IPS DF 6.9 (cell line): ENCODE data around the gene KCNG4.
"Not testable (repeated sequence)": the region's sequence is repeated elsewhere in the genome, so short reads cannot be mapped to it uniquely, and the experiment has no call there.

Experiments
- DNase-seq: peaks from one replicate; pipeline ENCODE4 v3.0.0-alpha.2; 2013; ENCODE audit warnings: low read depth, low spot score
- H3K27ac ChIP-seq: one replicate; pipeline ENCODE4 v1.5.1; 2013; ENCODE audit warnings: low read length, control low read depth
- H3K27me3 ChIP-seq: 2 replicates; pipeline ENCODE4 v1.6.1; 2013; ENCODE audit warnings: mild to moderate bottlenecking, low read length; ENCODE audit not compliant: control insufficient read depth, insufficient read depth
- H3K36me3 ChIP-seq: 2 replicates; pipeline ENCODE4 v1.6.1; 2013; ENCODE audit warnings: low read length; ENCODE audit not compliant: control insufficient read depth, insufficient read depth
- H3K4me1 ChIP-seq: 2 replicates; pipeline ENCODE4 v1.6.1; 2013; ENCODE audit warnings: low read length; ENCODE audit not compliant: control insufficient read depth, insufficient read depth
- H3K4me3 ChIP-seq: 2 replicates; pipeline ENCODE4 v1.5.1; 2013; ENCODE audit warnings: mild to moderate bottlenecking, low read length
- H3K9me3 ChIP-seq: 2 replicates; pipeline ENCODE4 v1.6.1; 2013; ENCODE audit warnings: low read length, inconsistent platforms; ENCODE audit not compliant: control insufficient read depth, insufficient read depth
- WGBS: extraction: QIAGEN DNeasy Blood & Tissue Kit; methylation state at CpG from one replicate; pipeline ENCODE4 v1.1.7; 2013; ENCODE audit warnings: mixed read lengths, missing lambda C conversion rate; ENCODE audit not compliant: insufficient read length, insufficient coverage; 5-methylcytosine and 5-hydroxymethylcytosine counted together

The KCNG4 gene

GRCh38 chr16:84225571-84225970 lies 14.2 kb downstream of the KCNG4 start:
- no peaks in the 10 kb centered on the region for H3K36me3 ChIP-seq
- no peaks in the 10 kb centered on the region for H3K27me3 ChIP-seq
- no CpG with 5 or more reads among the region's 7 CpGs for WGBS

DNA sequence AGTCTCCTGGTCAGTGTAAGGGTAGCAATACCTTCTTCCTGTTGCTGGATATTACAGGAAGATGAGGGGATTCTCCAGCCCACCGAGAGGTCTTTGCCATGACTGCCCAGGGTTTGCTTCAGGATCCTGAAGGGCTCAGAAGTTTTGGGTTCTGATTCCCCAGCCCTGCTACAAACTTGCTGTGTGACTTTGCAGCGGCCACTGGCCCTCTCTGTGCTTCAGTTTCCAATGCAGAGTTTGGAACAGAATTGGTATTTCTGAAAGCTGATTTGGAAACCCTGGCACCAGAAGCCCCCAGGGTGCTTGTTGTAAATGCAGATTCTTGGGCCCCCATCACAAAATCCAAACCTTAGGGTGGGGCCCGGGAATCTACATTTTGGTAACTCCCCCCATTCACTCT lies 14.7 kb downstream of the KCNG4 start:
- WGBS, result no CpG with 5 or more reads among the region's 3 CpGs
- H3K4me1 ChIP-seq, result peaks cover 5% of the 10 kb centered on the region; the same call in 1 of the 2 replicates
- H3K4me3 ChIP-seq, result no peak overlapping the region
- no peaks in the 10 kb centered on the region for H3K9me3 ChIP-seq
- H3K36me3 ChIP-seq, result no peaks in the 10 kb centered on the region
- no peak for DNase-seq
- H3K27ac ChIP-seq, result no peak overlapping the region
- no peaks in the 10 kb centered on the region for H3K27me3 ChIP-seq

More at GRCh38 chr16:84225571-84225970, 14.2 kb downstream of the KCNG4 start:
- DNase-seq, result no peak
- no peak overlapping the region for H3K27ac ChIP-seq
- H3K4me3 ChIP-seq, result no peak overlapping the region; the same call in 1 of the 2 replicates
- H3K9me3 ChIP-seq, result no peaks in the 10 kb centered on the region
- H3K4me1 ChIP-seq, result peaks cover 5% of the 10 kb centered on the region; the same call in 1 of the 2 replicates

GRCh38 chr16:84224554-84224953 lies 15.3 kb downstream of the KCNG4 start:
- no peaks in the 10 kb centered on the region for H3K36me3 ChIP-seq
- no peak overlapping the region for H3K4me3 ChIP-seq
- no peaks in the 10 kb centered on the region for H3K9me3 ChIP-seq
- no peak for DNase-seq
- no peaks in the 10 kb centered on the region for H3K27me3 ChIP-seq
- no peak overlapping the region for H3K27ac ChIP-seq
- peaks cover 5% of the 10 kb centered on the region; the same call in 1 of the 2 replicates for H3K4me1 ChIP-seq
- no CpG with 5 or more reads among the region's 3 CpGs for WGBS

DNA sequence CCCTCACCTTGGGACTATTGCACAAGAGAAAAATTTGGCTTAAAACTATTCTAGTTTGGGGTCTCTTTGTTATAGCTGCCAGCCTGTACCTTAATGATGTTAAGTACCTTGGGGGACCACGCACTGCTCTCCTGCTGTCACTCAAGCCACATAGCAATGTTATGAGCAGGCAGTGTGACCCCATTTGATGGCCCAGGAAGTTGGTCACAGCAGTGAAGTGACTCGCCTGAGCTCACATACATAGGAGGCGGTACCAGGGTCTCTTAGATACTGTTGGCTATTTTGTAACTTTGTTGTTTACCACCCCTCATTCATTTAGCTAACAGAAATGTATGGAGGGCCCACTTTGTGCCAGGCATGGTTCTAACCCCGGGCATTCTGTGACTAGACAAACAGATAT lies 16.4 kb downstream of the KCNG4 start:
- no CpG with 5 or more reads among the region's 4 CpGs for WGBS
- Histone ChIP-seq H3K27ac (no peak overlapping the region), H3K9me3 (no peaks in the 10 kb centered on the region), H3K36me3 (no peaks in the 10 kb centered on the region), H3K27me3 (no peaks in the 10 kb centered on the region), H3K4me3 (no peak overlapping the region), H3K4me1 (peaks cover 3% of the 10 kb centered on the region; the same call in 1 of the 2 replicates)
- no peak for DNase-seq

- H3K27ac ChIP-seq, result no peak overlapping the region
- WGBS, result no CpG with 5 or more reads among the region's 1 CpG
- H3K36me3 ChIP-seq, result no peaks in the 10 kb centered on the region
- H3K27me3 ChIP-seq, result no peaks in the 10 kb centered on the region
- H3K4me1 ChIP-seq, result no peaks in the 10 kb centered on the region; the same call in 1 of the 2 replicates
- no peak for DNase-seq
- no peak overlapping the region for H3K4me3 ChIP-seq
- H3K9me3 ChIP-seq, result no peaks in the 10 kb centered on the region
Measured at GRCh38 chr16:84220851-84221250, 19.0 kb downstream of the KCNG4 start.

GRCh38 chr16:84218956-84219355 lies 20.9 kb downstream of the KCNG4 start:
- H3K4me3 ChIP-seq, result no peak overlapping the region
- no peaks in the 10 kb centered on the region for H3K27me3 ChIP-seq
- H3K36me3 ChIP-seq, result no peaks in the 10 kb centered on the region
- WGBS, result no CpG with 5 or more reads among the region's 6 CpGs
- H3K27ac ChIP-seq, result no peak overlapping the region
- H3K9me3 ChIP-seq, result no peaks in the 10 kb centered on the region
- H3K4me1 ChIP-seq, result no peaks in the 10 kb centered on the region
- no peak for DNase-seq

- H3K4me3 ChIP-seq, result no peak overlapping the region
- no CpG with 5 or more reads among the region's 17 CpGs for WGBS
- DNase-seq, result no peak
- H3K27ac ChIP-seq, result no peak overlapping the region
- no peaks in the 10 kb centered on the region for H3K9me3 ChIP-seq
- H3K27me3 ChIP-seq, result no peaks in the 10 kb centered on the region
- no peaks in the 10 kb centered on the region for H3K36me3 ChIP-seq
- no peaks in the 10 kb centered on the region for H3K4me1 ChIP-seq
Measured at GRCh38 chr16:84218176-84218823, 21.5 kb downstream of the KCNG4 start.

DNA sequence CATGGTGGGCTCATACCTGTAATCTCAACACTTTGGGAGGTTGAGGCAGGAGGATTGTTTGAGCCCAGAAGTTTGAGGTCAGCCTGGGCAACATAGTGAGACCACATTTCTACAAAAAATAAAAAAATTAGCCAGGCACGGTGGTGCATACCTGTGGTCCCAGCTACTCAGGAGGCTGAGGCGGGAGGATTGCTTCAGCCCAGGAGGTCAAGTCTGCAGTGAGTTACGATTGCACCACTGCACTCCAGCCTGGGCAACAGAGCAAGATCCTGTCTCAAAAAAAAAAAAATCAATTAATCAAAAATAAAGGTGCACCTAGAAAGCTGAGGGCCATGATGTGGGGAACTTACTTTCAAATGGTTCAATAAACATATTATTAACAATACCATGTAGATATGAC lies 23.7 kb downstream of the KCNG4 start:
- not testable (repeated sequence) for H3K27ac ChIP-seq, H3K27me3 ChIP-seq, H3K4me3 ChIP-seq, H3K36me3 ChIP-seq, H3K4me1 ChIP-seq, H3K9me3 ChIP-seq, DNase-seq
- no CpG with 5 or more reads among the region's 3 CpGs for WGBS

DNA sequence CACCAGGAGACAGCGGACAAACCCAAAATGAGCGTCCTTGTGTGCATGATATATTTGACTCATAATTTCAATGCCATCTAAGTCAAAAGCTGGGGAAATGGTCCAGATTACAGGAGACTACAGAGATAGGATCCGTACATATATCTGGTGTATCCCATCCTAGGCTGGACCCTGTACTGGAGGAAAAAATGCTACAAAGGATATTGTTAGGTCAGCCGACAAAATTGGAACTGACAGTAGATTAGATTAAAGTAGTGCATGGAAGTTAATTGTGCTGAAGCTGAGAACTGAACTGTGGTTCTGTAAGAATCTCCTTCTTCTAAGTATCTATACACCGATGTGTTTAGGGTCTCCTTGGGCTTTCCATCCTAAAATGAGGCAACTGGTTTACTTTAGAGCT lies 24.3 kb downstream of the KCNG4 start:
- no CpG with 5 or more reads among the region's 5 CpGs for WGBS
- H3K36me3 ChIP-seq, result no peaks in the 10 kb centered on the region
- no peak overlapping the region for H3K4me3 ChIP-seq
- H3K9me3 ChIP-seq, result no peaks in the 10 kb centered on the region
- H3K4me1 ChIP-seq, result no peaks in the 10 kb centered on the region
- no peak overlapping the region for H3K27ac ChIP-seq
- DNase-seq, result no peak
- no peaks in the 10 kb centered on the region for H3K27me3 ChIP-seq

DNA sequence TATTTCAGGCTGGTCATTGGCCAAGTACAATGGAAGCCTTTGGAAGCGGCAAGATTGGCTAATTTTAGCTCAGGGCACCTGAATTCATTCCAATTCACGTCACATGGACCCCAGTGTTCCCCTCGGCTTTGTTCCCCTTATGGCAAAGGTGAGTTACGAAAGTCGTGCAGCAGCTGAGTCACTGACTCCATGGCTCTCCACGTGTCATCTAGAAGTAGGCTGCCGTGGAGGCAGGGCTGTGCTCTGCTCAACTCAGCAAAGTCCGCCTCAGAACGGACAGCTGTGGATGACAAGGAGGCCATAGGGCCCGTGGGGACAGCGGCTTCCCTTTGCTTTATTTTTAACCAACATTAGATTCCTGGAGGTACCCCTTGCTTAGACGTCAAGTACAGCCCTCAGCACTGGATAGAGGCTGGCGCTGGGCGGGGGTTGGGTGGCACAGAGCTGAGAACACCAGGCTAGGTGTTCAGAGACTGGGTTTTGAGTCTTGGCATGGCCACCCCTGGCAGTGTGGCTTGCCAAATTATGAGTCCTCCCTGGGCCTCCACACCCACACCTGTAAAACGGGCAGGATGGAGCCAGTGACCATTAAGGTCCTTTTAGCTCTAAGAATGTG lies 25.3 kb downstream of the KCNG4 start:
- no peak overlapping the region for H3K4me3 ChIP-seq
- no peaks in the 10 kb centered on the region for H3K27me3 ChIP-seq
- no peaks in the 10 kb centered on the region for H3K36me3 ChIP-seq
- H3K27ac ChIP-seq, result no peak overlapping the region
- H3K4me1 ChIP-seq, result no peaks in the 10 kb centered on the region
- no CpG with 5 or more reads among the region's 15 CpGs for WGBS
- DNase-seq, result no peak
- no peaks in the 10 kb centered on the region for H3K9me3 ChIP-seq

DNA sequence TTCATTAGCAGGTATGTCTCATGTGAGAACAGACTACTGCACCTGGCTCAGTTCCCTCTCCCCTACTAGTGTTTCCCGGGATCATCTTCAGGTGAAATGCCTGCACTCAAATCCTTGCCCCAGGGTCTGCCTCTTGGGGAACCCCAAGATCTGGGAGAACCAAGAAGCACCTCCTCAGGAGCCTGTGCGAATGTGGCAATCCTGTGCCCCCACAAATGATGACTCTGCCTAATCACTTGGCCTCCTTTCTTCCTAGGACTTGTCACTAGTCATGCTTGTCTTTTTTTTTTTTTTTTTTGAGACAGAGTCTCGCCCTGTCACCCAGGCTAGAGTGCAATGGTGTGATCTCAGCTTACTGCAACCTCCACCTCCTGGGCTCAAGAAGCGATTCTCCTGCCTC lies 27.2 kb downstream of the KCNG4 start:
- no peak overlapping the region for H3K4me3 ChIP-seq
- H3K36me3 ChIP-seq, result no peaks in the 10 kb centered on the region
- H3K27ac ChIP-seq, result no peak overlapping the region
- no peak for DNase-seq
- no peaks in the 10 kb centered on the region for H3K27me3 ChIP-seq
- H3K9me3 ChIP-seq, result no peaks in the 10 kb centered on the region
- no peaks in the 10 kb centered on the region for H3K4me1 ChIP-seq
- no CpG with 5 or more reads among the region's 4 CpGs for WGBS
